GM10248 (cell line): Measurements from ENCODE around the gene SLC25A31.

Experiments used
- CTCF ChIA-PET: fragments of 300-600 bp; sonication (Branson Sonifier 250); formaldehyde crosslinking; extraction: SDS; loops from one replicate; lab custom pipeline; 2021; ENCODE audit warnings: antibody characterized with exemption; lab: Yijun Ruan, JAX
- POLR2A ChIA-PET: fragments of 350-650 bp; sonication (Branson Sonifier 250); formaldehyde crosslinking; extraction: SDS; loops from one replicate; lab custom pipeline; 2020; ENCODE audit warnings: antibody characterized with exemption; lab: Yijun Ruan, JAX
- DNase-seq: peaks from one replicate; pipeline ENCODE4 v3.0.0; 2012; ENCODE audit errors: extremely low spot score
- TF ChIP-seq, protein P1 (sequence below): IDR thresholded peaks from 2 replicates; pipeline ENCODE4 v1.5.1; 2012; ENCODE audit warnings: mild to moderate bottlenecking, low read depth; ENCODE audit errors: extremely low read depth, missing control alignments, control extremely low read depth

SLC25A31 gene

GRCh38 chr4:127772769-127773671 is 42.8 kb downstream of the SLC25A31 start:
- POLR2A ChIA-PET, result no interaction called here
- no peak for DNase-seq
- CTCF ChIA-PET, result no interaction called here
- TF ChIP-seq, protein P1, sequence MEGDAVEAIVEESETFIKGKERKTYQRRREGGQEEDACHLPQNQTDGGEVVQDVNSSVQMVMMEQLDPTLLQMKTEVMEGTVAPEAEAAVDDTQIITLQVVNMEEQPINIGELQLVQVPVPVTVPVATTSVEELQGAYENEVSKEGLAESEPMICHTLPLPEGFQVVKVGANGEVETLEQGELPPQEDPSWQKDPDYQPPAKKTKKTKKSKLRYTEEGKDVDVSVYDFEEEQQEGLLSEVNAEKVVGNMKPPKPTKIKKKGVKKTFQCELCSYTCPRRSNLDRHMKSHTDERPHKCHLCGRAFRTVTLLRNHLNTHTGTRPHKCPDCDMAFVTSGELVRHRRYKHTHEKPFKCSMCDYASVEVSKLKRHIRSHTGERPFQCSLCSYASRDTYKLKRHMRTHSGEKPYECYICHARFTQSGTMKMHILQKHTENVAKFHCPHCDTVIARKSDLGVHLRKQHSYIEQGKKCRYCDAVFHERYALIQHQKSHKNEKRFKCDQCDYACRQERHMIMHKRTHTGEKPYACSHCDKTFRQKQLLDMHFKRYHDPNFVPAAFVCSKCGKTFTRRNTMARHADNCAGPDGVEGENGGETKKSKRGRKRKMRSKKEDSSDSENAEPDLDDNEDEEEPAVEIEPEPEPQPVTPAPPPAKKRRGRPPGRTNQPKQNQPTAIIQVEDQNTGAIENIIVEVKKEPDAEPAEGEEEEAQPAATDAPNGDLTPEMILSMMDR, result no peak

- CTCF ChIA-PET, result interaction anchor here (1.1 kb wide), 1 partner anchor 12 kb away, joined by 3 read pairs; no protein-coding TSS in a partner anchor
- DNase-seq, result no peak
- POLR2A ChIA-PET, result no interaction called here
- TF ChIP-seq, protein P1, result no peak
Observed at GRCh38 chr4:127775843-127776242, 45.6 kb downstream of the SLC25A31 start.

- CTCF ChIA-PET, result interaction anchor here (1.1 kb wide), 1 partner anchor 11 kb away, joined by 3 read pairs; no protein-coding TSS in a partner anchor
- POLR2A ChIA-PET, result no interaction called here
- TF ChIP-seq, protein P1, result no peak
- no peak for DNase-seq
Observed at GRCh38 chr4:127776620-127777019, 46.4 kb downstream of the SLC25A31 start.

GRCh38 chr4:127777487-127777886 is 47.3 kb downstream of the SLC25A31 start:
- TF ChIP-seq, protein P1, result no peak
- ChIA-PET CTCF (no interaction called here), POLR2A (no interaction called here)
- DNase-seq, result no peak

DNA sequence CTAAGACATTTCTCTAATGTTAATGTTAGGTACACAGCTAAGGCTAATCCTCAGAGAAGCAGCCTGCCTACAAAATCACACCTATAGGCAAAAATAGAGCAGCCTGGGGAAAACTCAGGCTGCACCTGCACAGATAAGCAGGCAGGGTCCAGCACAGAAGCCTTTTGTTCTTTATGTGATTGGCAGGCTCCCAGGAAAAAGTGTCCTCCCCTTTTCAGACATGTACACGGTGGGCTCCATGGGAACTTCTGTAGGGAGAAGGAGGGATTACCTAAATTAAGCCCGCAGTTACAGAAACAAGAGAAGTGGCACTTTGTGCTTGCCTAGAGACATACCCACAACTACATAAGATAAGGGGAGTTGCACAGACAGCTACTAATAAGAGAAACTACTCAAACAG is 47.9 kb downstream of the SLC25A31 start:
- DNase-seq, result no peak
- CTCF ChIA-PET, result no interaction called here
- POLR2A ChIA-PET, result no interaction called here
- TF ChIP-seq, protein P1, result no peak

DNA sequence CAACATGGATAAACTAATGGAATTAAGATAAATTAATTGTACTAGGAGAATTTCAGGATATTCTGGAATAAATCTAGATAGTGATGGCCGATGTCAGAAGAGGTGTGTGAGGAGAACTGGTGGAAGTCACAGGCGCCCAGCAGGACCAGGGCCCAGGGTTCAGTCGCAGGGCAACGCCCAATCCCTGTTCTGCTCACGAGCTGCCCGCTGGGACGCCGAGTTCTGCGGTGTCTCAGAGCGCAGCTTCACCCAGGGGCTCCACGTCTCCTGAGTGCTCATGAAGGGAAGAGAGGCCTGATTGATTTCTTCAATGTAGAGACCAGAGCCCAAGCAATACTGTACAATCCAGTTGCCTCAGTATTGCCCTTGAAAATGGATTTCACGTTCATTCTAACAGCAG is 50.4 kb downstream of the SLC25A31 start:
- ChIA-PET CTCF (no interaction called here), POLR2A (no interaction called here)
- no peak for DNase-seq
- TF ChIP-seq, protein P1, result no peak
